IPS-15b (cell line): ENCODE data around the gene ST3GAL6.

Source experiments
- H3K27me3 ChIP-seq: one replicate; pipeline ENCODE4 v1.6.1; 2013; ENCODE audit warnings: low read length; ENCODE audit not compliant: control insufficient read depth, insufficient read depth
- H3K36me3 ChIP-seq: one replicate; pipeline ENCODE4 v1.6.1; 2013; ENCODE audit warnings: low read length; ENCODE audit not compliant: control insufficient read depth, insufficient read depth
- H3K4me1 ChIP-seq: one replicate; pipeline ENCODE4 v1.6.1; 2013; ENCODE audit warnings: mild to moderate bottlenecking, low read length; ENCODE audit not compliant: control insufficient read depth, insufficient read depth
- H3K4me3 ChIP-seq: one replicate; pipeline ENCODE4 v1.5.1; 2013; ENCODE audit warnings: low read depth, low read length
- H3K9ac ChIP-seq: one replicate; pipeline ENCODE4 v1.6.1; 2013; ENCODE audit warnings: low read depth, mild to moderate bottlenecking, low read length
- H3K9me3 ChIP-seq: one replicate; pipeline ENCODE4 v1.6.1; 2013; ENCODE audit warnings: mild to moderate bottlenecking, low read length; ENCODE audit not compliant: control insufficient read depth, insufficient read depth

ST3GAL6 gene

DNA sequence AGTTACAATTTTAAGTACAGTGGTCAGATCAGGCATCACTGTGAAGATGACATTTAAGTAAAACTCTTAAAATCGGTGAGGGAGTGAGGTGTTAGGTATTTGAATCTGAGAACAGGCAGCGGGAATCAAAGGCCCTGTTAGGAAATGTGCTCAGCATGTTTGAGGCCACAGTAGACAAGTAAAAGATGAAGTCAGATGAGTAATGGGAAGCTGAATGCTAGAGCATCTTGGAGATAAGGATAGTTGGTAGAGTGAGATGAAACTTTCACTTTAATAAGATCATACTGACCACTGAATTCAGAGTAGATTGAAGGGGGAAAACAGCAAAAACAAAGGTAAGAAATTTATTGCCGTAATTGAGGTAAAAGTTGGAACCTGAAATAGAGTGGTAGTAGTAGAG lies 76.7 kb downstream of the ST3GAL6 start:
- Histone ChIP-seq H3K4me3 (no peak overlapping the region), H3K4me1 (no peaks in the 10 kb centered on the region), H3K27me3 (no peaks in the 10 kb centered on the region), H3K36me3 (no peaks in the 10 kb centered on the region), H3K9me3 (peaks cover 2% of the 10 kb centered on the region), H3K9ac (no peak overlapping the region)

DNA sequence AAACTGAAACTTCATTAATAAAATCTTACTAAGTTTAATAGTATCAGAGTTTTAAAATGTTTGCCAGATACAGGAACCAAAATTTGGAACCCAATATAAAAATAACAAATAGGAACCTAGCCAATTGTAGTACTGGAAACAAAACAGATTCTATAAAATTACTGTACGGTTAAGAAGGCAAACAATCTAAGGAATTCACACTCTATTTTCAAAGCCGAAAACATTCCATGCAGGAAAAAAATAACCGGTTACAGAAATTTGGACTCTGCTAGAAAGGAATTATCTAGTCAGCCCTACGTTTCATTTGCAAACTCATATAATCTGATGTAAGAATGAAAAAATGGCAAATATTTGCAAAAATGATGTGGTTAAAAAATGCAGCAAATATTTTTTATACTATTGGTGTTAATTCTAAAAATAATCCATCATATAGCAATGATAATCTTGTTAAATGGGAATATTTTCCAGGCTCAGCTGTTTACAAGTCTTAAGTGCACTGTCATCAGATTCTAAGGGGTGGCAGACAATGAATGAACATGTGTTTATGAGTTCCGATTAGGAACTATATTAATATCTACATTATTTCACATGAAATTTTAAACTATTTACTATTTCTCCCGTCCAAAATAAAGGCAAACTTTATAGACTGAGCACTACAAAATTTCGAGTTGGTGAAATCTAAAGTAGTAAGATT lies 80.3 kb downstream of the ST3GAL6 start:
- Histone ChIP-seq H3K4me1 (no peaks in the 10 kb centered on the region), H3K9ac (no peak overlapping the region), H3K4me3 (no peak overlapping the region), H3K9me3 (peaks cover 2% of the 10 kb centered on the region), H3K27me3 (no peaks in the 10 kb centered on the region), H3K36me3 (no peaks in the 10 kb centered on the region)
